NCI-H446 (cell line): Measurements from ENCODE around the gene CCDC167.
"Not testable (repeated sequence)": the region's sequence is repeated elsewhere in the genome, so short reads cannot be mapped to it uniquely, and the experiment has no call there.

ENCODE experiments used
- DNase-seq, 2 experiments: peaks; one replicate each; lab custom pipeline; 2025; lab: John Stamatoyannopoulos, UW

Gene CCDC167

DNA sequence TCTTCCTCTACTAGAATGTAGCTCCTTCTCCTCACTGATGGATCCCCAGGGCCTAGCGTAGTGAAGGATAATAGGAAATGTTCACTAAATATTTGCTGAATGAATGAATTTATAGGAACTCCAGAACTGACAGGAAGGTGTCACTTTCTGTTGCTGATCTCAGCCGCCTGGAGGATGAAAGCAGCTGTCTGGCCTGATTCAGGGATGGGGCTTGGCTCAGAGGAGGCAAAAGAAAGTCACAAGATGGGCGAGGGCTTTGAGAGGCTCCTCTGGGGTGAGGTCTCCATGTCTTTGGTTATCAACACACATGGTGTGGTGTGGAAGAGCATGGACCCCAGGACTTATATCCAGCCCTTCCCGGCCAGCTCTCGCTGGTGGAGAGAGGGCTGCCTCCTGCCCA is 11.5 kb upstream of the CCDC167 start:
- no peak for DNase-seq

DNA sequence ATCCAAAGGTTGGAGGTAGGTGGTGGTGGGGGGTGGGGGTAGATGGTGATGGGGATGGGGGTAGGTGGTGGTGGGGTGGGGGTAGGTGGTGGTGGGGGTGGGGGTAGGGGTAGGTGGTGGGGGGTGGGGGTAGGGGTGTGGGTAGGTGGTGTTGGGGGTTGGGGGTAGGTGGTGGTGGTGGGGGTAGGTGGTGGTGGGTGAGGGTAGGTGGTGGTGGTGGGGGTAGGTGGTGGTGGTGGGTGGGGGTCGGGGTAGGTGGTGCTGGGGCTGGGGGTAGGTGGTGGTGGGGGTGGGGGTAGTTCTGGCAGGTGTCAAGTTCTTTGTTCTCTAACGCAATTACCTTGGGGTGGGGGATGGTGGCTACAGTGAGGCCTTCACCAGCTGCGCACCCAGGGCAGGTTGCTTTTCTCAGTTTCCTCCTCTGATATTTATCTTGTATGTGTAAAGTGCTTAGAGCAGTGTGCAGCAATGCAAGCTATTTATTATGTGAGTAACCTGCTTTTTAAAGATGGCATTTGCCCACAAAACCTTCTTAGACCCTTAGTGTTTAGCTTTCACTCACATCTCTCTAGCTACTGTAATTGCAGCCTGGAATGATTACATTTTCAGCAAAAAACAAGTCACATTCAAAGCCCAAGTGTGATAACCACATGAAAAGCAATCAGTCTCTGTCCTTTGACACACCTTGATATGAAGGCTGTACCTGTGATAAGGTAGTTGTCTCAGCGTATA is 8.2 kb upstream of the CCDC167 start:
- DNase-seq: no peak

DNA sequence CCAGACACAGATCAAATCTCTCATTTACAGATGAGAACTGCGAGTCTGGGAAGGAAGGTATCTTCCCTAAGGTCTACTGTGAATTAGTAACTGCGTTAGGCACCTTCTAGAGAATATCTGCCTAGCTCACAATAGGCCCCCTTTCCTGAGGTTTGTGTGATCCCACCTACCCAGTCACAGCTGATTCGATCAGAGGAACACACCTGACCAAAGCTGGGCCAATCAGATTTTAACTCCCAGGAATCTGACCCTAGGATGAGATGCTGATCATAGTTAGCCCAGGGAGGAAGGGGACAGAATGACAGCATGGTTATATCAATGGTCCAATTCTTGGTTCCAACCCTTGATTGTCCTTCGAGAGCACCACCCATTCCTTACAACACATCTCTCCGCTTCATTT is 7.4 kb upstream of the CCDC167 start:
- no peak for DNase-seq

DNA sequence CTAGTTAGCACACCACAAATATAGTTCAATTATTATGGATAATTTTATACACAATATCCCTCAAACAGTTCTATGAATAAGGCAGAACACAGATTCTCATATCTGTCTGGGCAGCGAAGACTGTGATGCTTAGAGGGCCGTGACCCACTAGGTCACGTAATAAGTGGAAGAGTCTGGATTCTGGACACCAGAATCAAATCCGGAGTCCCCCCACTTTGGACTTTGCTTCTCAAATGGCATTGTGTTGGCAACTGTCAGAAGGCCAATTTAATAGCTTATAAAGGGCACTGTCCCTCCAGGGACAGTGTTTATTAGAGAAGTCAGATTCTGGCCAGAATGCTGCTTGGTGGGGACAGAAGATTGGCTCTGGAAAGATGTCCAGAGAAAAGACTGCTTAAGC is 6.8 kb upstream of the CCDC167 start:
- DNase-seq: no peak

DNA sequence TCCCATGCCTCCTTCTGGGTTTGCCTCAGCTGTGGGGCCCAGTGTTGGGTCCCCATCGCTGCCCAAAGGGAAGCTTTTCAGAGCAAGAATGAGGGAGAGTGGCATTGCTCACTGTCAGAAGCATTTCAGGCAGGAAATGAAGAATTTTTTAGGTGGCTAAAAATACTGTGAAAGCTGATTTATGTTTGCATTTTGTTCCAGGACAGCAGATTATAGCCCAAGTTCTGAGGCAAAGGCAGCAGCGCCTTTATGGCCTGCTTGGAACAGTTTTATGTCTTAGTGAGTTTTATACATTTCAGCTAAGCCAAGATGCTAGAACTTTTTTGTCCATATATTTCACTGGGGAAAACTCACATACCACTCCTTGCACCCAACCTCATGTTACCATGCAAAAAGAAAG is 4.3 kb upstream of the CCDC167 start:
- DNase-seq: no peak

DNA sequence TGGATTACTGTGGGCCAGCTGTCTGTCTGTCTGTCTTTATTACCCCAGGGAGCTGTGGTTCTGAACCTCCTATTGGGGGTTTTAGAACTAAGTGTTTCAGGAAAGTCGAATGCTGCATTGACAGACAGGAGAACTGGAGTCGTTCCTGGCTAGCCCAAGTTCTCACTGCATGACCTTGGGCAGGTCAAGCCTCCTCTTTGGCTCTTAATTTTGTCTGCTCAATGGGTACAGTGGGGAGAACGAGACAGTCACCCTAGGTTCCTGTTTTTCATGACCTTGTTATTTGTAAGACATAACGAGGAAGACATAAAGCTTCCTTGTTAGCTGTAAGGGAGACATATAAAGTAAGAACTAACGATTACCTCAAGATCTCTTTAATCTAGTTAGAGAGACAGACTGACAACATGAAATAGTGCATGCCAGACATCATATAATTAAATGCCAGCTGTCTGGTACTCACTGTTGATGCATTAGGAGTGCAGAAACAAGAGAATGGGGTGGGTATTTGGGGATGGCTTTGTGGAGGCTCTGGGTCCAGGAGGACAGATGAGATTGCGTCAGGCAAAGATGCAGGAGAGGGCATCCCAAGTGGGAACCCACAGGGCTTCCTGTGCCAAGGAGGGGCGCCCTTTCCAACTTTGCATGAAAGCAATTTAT is 3.7 kb upstream of the CCDC167 start:
- DNase-seq: peak in 1 of 2 experiments; percentile 51

DNA sequence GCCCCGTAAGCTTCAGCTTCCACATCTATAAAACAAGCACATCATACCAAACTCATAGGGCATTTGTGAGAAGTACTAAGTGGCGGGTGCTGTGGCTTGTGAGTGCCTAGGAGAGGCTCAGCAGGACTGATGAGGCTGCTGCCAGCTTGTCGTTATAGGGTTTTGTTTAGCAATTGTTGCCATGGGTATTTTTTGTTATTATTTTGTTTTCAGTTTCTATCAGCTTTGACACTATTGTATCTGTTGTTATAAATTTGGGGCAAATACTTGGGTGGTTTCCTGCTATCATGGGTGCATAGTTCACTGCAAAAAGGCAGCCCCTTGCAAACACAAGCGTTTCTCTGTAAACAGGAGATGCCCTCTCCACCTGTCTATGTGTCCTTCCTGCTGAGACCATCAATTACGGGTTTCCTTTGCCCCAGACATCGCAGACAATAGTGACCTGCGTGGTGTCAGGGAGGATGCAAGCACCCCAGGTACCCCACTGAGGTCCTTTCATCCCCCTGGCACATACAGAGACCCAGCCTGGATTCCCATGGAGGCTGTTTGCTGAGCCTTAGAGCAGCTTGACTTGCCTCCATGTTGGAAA is 3.1 kb upstream of the CCDC167 start:
- no peak for DNase-seq

DNA sequence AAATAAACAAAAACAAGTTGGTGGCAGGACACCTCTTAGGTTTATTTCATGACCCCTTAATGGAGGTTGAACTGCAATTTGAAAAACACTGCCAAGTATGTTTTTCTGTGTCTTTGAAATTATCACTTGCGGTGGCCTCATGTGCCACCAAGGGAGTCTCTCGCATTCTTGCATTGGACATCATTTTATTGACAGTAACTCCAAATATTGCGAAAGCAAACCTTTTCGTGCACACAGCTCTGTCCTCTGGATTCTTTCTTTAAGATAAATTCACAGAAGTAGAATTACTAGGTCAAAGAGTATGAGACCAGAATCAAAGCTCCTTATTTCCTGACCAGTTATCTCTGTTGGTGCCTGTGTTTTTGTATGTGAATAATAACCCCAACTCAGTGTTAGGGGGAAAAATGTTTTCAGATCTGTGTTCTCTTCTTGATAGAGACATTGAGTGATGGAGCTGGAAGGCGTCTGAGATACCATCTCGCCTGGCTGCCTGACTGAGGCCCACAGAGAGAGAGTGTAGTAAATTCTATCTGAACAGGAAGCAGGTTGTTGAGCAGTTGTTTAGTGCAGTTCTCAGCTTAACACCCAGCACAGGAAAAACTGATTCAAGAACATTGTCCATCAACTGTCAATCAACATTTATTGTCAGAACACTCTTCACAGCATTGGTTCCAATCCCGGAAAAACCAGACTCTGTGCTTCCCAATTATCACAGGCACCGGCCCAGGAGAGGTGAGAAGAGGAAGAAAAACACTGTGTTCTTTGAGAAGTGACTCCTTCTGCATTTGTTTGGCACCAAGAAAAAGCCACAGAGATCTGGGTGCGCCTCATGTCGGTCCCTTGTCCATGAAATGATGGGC is 2.2 kb upstream of the CCDC167 start:
- no peak for DNase-seq

DNA sequence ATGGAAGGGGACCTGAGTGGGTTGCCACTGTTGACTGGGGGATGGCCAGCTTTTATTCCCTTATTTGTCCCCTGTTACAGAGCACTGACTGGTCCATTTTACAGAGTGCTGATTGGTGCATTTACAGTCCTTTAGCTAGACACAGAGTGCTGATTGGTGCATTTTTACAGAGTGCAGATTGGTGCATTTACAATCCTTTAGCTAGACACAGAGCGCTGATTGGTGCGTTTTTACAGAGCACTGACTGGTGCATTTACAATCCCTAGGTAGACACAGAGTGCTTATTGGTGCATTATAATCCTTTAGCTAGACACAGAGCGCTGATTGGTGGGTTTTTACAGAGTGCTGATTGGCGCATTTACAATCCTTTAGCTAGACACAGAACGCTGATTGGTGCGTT is 1.2 kb upstream of the CCDC167 start:
- not testable (repeated sequence) for DNase-seq

DNA sequence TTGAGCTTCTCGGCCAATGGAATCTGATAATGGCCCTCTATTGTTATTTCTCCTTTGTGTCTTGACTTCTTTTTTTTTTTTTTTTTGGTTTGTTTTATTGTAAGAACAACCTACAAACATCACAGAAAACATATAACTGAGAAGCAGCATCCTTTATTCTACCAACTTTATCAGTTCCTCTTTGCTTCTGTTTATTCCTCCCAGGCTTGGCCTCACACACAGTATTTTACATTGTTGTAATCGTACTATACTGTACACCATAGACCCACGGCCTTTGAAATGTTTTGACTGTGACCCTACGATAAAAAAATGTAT is 558 bp upstream of the CCDC167 start:
- no peak for DNase-seq

DNA sequence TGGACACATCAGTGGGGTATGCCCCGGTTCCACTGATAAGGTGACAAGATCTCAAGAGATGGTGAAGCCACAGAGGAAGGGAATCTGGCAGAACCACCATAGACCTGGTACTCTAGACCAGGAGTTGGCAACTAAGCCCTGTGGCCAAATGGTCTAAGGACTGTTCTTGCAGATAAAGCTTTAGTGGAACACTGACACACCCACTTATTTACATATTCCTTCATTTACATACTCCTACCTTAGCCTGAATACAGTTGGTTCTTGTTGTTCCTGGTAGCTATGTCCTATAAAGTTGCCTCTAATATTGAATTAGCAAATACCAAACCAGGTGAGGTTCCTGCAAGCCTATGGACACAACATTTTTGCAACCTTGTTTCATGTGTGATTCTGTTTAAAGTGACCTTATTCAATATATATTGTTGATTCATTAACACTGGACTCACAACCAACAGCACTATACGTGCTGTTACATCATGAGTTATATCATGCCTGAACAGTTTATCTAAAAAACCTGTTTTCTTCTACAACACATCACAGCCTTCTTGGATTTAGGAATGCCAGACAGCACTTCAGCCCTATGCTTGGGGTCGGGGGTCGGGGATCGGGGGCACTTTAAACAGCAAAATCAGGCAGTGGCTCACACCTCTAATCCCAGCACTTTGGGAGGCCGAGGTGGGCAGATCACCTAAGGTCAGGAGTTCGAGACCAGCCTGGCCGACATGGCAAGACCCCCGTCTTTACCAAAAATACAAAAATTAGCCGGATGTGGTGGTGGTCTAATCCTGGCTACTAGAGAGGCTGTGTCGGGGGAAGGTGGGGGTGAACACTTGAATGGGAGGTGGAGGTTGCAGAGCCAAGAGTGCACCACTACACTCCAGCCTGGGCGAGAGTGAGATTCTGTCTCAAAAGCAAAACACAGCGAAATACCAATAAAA is 2.5 kb downstream of the CCDC167 start:
- DNase-seq: no peak

DNA sequence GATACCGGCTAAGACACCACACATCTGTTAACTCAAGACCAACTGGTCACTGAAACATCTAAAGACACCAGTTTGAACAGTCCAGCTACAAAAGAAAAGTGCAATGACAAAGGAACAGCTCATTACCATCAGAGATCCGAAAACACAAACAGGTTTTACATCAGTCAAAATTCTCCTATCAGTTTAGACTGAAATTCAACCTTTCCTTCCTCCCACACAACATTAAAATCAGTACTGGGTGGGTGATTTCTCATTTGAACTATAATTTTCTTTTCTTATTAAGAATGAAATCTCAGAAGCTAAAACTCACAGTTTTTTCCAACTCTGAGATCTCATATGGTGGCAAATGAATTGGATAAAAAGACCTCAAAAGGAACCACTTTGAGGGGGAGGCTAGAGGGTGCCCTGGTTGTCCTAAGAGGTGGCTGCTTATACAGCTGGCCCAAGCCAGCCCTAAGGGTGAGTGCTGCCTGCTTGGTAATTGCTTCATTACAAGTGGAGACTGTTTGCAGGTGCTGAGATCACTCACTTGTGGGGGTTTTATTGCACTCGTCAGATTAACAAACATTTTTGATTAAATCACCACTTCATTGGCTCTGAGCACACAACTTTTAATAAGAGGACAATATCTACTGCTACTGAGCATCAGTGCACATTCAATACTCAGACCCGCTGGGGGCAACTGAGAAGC is 4.3 kb downstream of the CCDC167 start:
- DNase-seq: no peak

DNA sequence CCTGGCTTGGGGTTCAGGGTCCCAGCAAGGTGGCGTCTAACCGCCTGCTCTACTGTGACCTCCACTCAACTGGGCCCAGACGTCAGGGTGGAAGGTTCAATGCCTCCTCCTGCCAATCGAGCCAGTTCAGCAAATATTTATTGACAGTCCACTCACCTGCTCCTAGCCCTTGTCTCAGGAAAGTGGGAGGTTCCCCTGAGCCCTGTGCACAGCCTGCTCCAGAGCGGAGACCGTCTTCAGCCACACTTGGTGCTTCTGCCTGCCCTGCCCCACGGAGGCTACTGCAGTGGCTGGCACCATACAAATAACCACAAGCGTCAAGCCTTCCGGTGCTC is 6.1 kb downstream of the CCDC167 start:
- no peak for DNase-seq

DNA sequence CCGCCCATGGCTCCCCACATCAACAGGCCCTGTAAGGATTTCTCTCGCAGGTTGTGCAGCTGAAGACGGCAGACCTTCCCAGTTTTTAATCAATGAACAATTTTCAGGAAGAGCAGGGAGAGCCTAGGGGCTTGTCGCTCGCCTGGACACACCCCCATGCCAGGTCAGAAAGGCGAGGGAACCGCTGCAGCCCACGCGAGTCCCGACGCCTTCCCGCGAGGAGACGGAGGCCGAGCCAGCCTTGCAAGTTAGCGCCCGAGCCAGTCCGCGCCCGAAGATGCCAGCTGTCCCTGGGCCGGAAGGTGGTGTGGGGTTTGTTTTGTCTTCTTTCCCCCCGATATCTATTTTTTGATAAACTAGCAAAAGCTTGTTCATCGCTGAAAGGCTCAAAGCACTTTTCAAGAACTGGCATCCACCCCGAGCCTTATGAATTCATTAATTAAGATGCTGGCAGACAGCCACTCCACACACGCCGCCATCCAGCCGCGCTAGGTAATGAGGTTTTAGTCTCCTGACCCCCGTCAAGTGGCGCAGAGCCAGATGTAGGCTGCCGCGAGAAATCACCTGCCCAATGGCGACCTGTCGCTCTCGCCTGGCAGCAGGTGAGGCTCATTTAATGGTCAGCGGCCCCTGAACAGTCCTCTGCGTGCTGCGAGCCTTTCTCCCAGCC is 6.6 kb downstream of the CCDC167 start:
- DNase-seq: peak; percentile 72 to 79

DNA sequence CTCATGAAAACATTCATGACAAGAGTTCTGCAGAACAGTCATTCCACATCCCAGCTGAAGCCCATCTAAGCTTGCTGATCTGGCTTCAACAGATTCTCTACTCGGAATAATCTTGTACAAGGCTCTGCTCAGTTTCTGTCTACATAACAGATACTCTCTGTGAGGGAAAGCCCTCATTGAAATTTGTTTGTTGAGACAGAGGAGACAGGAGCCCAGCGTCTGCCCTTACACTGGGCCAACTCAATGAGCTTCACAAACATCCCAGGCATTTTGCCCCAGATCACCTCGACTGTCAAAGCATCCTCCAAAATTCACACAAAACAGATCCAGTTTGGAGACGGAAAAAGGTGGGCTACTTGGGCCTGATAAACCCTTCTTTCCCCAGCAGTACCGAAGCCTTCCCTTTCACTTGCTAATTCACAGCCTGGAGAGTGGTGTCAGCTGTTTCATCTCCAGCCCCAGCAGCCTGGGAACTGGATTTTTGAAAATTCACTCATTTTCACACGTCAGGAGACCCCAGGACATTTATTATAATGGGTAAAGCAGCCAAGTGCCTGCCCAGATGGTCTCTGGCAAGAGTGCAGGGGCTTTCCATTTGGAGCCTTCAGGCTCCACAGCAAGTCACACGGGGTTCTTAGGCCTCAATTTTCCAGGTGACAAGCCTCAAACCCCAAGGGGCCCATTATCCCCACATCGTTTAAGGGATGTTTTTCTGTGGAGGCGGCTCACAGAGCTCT is 7.3 kb downstream of the CCDC167 start:
- DNase-seq: peak; percentile 53 to 72

DNA sequence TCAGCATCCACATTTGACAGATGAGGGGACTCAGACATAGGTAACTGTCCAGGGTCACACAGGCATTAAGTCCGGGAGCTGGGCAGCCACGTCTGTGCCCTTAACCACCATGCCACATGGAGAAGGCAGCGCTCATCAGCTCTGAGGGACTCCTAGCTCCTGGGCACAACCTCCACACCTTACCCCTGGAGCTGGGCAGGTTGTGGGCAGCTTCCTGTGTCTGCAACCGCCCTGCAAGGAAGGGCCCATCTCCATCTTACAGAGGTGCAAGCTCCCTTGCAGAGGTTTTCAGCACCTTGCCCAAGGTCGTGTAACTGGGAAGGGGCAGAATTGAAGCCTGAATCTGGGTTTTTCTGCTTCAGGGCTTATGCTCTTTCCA is 7.9 kb downstream of the CCDC167 start:
- DNase-seq: no peak

DNA sequence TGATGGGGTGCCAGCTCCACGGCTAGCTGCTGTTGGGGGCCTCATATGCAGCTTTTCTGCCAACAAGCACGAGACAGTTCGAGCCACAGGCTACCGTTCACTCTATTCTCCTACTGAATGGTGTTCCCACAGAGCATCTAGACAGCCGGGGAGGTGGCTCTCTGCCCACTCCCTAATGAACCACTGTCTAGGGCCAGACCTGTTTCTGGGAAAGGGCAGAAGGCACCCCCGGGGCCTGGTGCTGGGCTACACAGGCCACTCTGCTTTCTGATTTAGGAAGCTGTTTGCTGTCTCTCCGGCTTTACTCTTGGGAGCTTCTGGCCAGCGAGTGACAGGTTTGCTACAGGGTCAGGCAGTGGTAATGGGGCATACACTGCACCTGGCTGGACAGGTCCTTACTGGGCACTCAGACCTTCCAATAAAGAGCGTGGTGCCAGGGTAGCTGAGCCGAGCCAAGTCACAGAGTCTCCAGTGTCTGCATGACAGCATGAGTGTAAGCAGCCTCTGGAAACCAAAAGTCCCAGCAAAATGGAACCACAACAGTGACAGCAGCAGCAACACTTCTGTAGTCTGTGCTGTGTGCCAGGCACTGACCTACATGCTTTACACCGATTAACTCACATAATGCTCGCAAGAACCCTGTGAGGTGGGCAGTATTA is 8.4 kb downstream of the CCDC167 start:
- peak; percentile 35 to 76 for DNase-seq

DNA sequence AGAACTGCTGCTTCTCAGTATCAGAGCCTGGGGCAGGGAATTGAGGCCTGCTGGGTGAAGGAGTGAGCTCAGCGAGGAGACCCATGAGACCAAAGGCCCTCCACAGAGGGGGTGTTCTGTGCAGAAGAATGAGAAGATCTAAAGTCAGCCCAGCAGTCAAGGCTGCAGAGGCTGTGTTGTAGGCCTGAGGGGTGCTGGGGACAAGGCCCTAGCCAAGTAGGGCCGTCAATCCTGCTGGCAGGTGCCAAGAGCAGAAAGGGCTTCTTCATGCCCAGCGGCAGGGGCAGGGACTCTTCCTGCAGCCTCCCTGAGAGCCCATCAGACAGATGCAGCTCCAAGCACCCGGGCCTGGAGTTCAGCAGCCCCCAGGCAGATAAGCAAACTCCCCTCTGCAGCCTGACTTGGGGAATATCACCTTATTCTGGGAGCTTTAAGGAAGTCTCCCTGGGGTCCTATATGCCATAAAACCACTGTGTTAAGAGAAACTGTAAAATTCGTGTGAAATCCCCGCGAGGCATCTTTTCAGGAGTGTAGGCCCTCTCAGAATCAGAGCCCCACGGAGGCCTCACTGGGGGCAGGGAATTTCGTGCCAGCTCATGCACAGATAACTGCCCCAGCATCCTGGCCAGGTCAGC is 9.0 kb downstream of the CCDC167 start:
- peak in 1 of 2 experiments; percentile 39 for DNase-seq
